ENCODE measurements around the gene TIA1.
A peak's percentile ranks its signal among the peaks of the same experiment; 100 is the strongest.
"Not testable (repeated sequence)": the region's sequence is repeated elsewhere in the genome, so short reads cannot be mapped to it uniquely, and the experiment has no call there.

TIA1 gene

GRCh38 chr2:70248181-70248847 is at the start of gene TIA1:
Gene TIA1 (minus strand): TSS chr2:70248628. CDS start chr2:70248430, 198 bp downstream.
- DNase-seq: peak; percentile 87

- not testable (repeated sequence) for DNase-seq
These were observed 49.4 kb upstream of the TIA1 start for GRCh38 chr2:70297828-70298227.

- no peak for DNase-seq
These were observed 35.2 kb upstream of the TIA1 start for GRCh38 chr2:70283500-70284191.

- no peak for DNase-seq
These were observed 34.0 kb upstream of the TIA1 start for GRCh38 chr2:70282439-70282838.

GRCh38 chr2:70280242-70280798 is 31.9 kb upstream of the TIA1 start:
- no peak for DNase-seq

- DNase-seq: no peak
These were observed 21.9 kb upstream of the TIA1 start for GRCh38 chr2:70270323-70270722.

GRCh38 chr2:70269422-70270302 is 21.2 kb upstream of the TIA1 start:
- DNase-seq: not testable (repeated sequence)

- not testable (repeated sequence) for DNase-seq
These were observed 18.5 kb upstream of the TIA1 start for GRCh38 chr2:70266925-70267324.

GRCh38 chr2:70261501-70261900 is 13.1 kb upstream of the TIA1 start:
- no peak for DNase-seq

GRCh38 chr2:70258532-70258875 is 10.1 kb upstream of the TIA1 start:
- no peak for DNase-seq

GRCh38 chr2:70255637-70256314 is 7.3 kb upstream of the TIA1 start:
- no peak for DNase-seq

GRCh38 chr2:70250434-70250833 is 2.0 kb upstream of the TIA1 start:
- DNase-seq: no peak

GRCh38 chr2:70247364-70248180 is 856 bp downstream of the TIA1 start:
- no peak for DNase-seq

GRCh38 chr2:70243806-70244584 is 4.4 kb downstream of the TIA1 start:
- DNase-seq: no peak

GRCh38 chr2:70242552-70242951 is 5.9 kb downstream of the TIA1 start:
- no peak for DNase-seq

GRCh38 chr2:70241340-70241739 is 7.1 kb downstream of the TIA1 start:
- no peak for DNase-seq

- no peak for DNase-seq
These were observed 7.8 kb downstream of the TIA1 start for GRCh38 chr2:70240599-70240998.

GRCh38 chr2:70233926-70234325 is 14.5 kb downstream of the TIA1 start:
- DNase-seq: no peak

- DNase-seq: no peak
These were observed 21.6 kb downstream of the TIA1 start for GRCh38 chr2:70226781-70227180.

GRCh38 chr2:70223305-70223704 is 25.1 kb downstream of the TIA1 start:
- not testable (repeated sequence) for DNase-seq

GRCh38 chr2:70214953-70215549 is 33.4 kb downstream of the TIA1 start:
- DNase-seq: no peak

Measured in NCI-H2081 treated with DMSO at 0.1 percent for 48 hours (cell line).